Esophagus squamous epithelium (tissue), 5 donors: ENCODE data around the gene NFKB1. TPM values are rescaled to one million over a fixed set of nuclear protein-coding genes. Genes with fewer than 3 reads are reported as not detected.

ENCODE experiments used
- DNase-seq: peaks from one replicate; lab custom pipeline; 2025; lab: John Stamatoyannopoulos, UW
- H3K27ac ChIP-seq, 4 donors: fragments of 200-600 bp; sonication (generic); one replicate each; pipeline ENCODE4 v1.5.1; 2016 to 2019; ENCODE audit warnings: mild to moderate bottlenecking in 1 of 4
- H3K27me3 ChIP-seq, 4 donors: fragments of 200-600 bp; sonication (generic); 1 replicate in 3 of 4; 2 replicates in 1 of 4; pipeline versions ENCODE4 v1.5.1 to v1.6.0; 2017 to 2021; ENCODE audit warnings: antibody characterized with exemption in 1 of 4
- H3K36me3 ChIP-seq, 3 donors: fragments of 200-600 bp; sonication (generic); one replicate each; pipeline ENCODE4 v1.5.1; 2016 to 2019
- H3K4me1 ChIP-seq, 3 donors: fragments of 200-600 bp; sonication (generic); one replicate each; pipeline ENCODE4 v1.5.1; 2017 to 2019
- H3K4me3 ChIP-seq, 4 donors: fragments of 200-600 bp; sonication (generic); 1 replicate in 3 of 4; 2 replicates in 1 of 4; pipeline ENCODE4 v1.5.1; 2016 to 2019; ENCODE audit warnings: mild to moderate bottlenecking in 2 of 4, moderate library complexity in 1 of 4
- H3K9me3 ChIP-seq, 3 donors: fragments of 200-600 bp; sonication (generic); one replicate each; pipeline ENCODE4 v1.5.1; 2016 to 2019
- CTCF ChIP-seq, 6 experiments: fragments of 450-650 bp in 4 of 6; fragments of 200-600 bp in 2 of 6; sonication (generic) in 2 of 6; IDR thresholded peaks; one replicate each; pipeline ENCODE4 v1.5.1; 2016 to 2019; ENCODE audit warnings: antibody characterized with exemption in 6 of 6, mild to moderate bottlenecking in 4 of 6, moderate library complexity in 4 of 6
- POLR2A ChIP-seq, 4 donors: fragments of 450-650 bp; IDR thresholded peaks; one replicate each; pipeline ENCODE4 v1.6.1; 2017; ENCODE audit warnings: antibody characterized with exemption in 4 of 4, mild to moderate bottlenecking in 4 of 4, moderate library complexity in 3 of 4
- WGBS, 2 donors: methylation state at CpG; one replicate each; pipeline ENCODE4 v1.1.5; 2018; 5-methylcytosine and 5-hydroxymethylcytosine counted together
- intact Hi-C: fragments of 100-400 bp; cut with DNase I; formaldehyde crosslinking; loops from one replicate; pipeline ENCODE4 v1.15.0; 2022
- total RNA-seq, 4 donors: library from RNA; depleted of rRNA; stranded (reverse); fragments of >200 nt; gene quantifications; one replicate each; pipeline ENCODE4 v1.1.0, GENCODE V29; 2016
- donor health status: DM: yes; HTN: yes; CAD: no.

NFKB1 gene
- total RNA-seq, 4 donors from 2014 or later = 33.5 to 47.5 (median 41.4) TPM

- Histone ChIP-seq H3K27me3 (no peaks in the 10 kb centered on the region), H3K4me1 (peaks cover 11 to 63% (median 18%) of the 10 kb centered on the region in 3 donors), H3K27ac (peak overlapping the region; percentile 99 to 100 (median 99)), H3K9me3 (no peaks in the 10 kb centered on the region), H3K4me3 (peak overlapping the region; percentile 80 to 97 (median 96)), H3K36me3 (no peaks in the 10 kb centered on the region)
- intact Hi-C loops = loop anchor here (5.0 kb wide), 1 partner anchor 327 kb away; the partner anchor contains the start of gene UBE2D3
- no peak for DNase-seq
- TF ChIP-seq CTCF (IDR thresholded peaks at IDR 0.05) (peak in 2 of 6 experiments; percentile 15 to 29), POLR2A (IDR thresholded peaks at IDR 0.05) (no peak)
- 45 to 51% methylated on average over 3 of the region's 3 CpGs for WGBS, 2 donors
Observed at GRCh38 chr4:102500352-102500695, 835 bp upstream of the NFKB1 start.

GRCh38 chr4:102501447-102501696 is 213 bp downstream of the NFKB1 start:
- no peak for TF ChIP-seq POLR2A (IDR thresholded peaks at IDR 0.05)
- TF ChIP-seq CTCF (IDR thresholded peaks at IDR 0.05) = no peak
- no peaks in the 10 kb centered on the region for H3K27me3 ChIP-seq
- intact Hi-C loops = loop anchor here (5.0 kb wide), 1 partner anchor 326 kb away; the partner anchor contains the start of gene UBE2D3
- peak overlapping the region; percentile 80 to 97 (median 96) for H3K4me3 ChIP-seq
- H3K36me3 ChIP-seq = no peaks in the 10 kb centered on the region
- 0% methylated on average over 9 of the region's 44 CpGs; no CpG with 5 or more reads in 1 of the 2 donors for WGBS, 2 donors
- peaks cover 11 to 66% (median 18%) of the 10 kb centered on the region in 3 donors for H3K4me1 ChIP-seq
- H3K9me3 ChIP-seq = no peaks in the 10 kb centered on the region
- DNase-seq = no peak
- H3K27ac ChIP-seq = peak overlapping the region; percentile 99 to 100 (median 99)

- H3K9me3 ChIP-seq = no peaks in the 10 kb centered on the region
- WGBS, 2 donors = 0 to 5% methylated on average over 1 of the region's 1 CpG
- TF ChIP-seq POLR2A (IDR thresholded peaks at IDR 0.05) (no peak), CTCF (IDR thresholded peaks at IDR 0.05) (no peak)
- intact Hi-C loops = loop anchor here (5.0 kb wide), 1 partner anchor 325 kb away; the partner anchor contains the start of gene UBE2D3
- H3K27ac ChIP-seq = peak overlapping the region; percentile 99 to 100 (median 99)
- no peaks in the 10 kb centered on the region for H3K27me3 ChIP-seq
- peaks cover 11 to 63% (median 18%) of the 10 kb centered on the region in 3 donors for H3K4me1 ChIP-seq
- H3K4me3 ChIP-seq = peak overlapping the region; percentile 80 to 97 (median 96)
- H3K36me3 ChIP-seq = no peaks in the 10 kb centered on the region
- DNase-seq = no peak
Observed at GRCh38 chr4:102502543-102502818, 1.3 kb downstream of the NFKB1 start.

GRCh38 chr4:102503301-102503746 is 2.2 kb downstream of the NFKB1 start:
- no peak for TF ChIP-seq POLR2A (IDR thresholded peaks at IDR 0.05)
- no peak for TF ChIP-seq CTCF (IDR thresholded peaks at IDR 0.05)
- no peaks in the 10 kb centered on the region for H3K27me3 ChIP-seq
- no peaks in the 10 kb centered on the region for H3K9me3 ChIP-seq
- H3K4me3 ChIP-seq = peak overlapping the region; percentile 80 to 97 (median 96)
- H3K27ac ChIP-seq = peak overlapping the region in 3 of 4 donors; percentile 5 to 100 (median 99)
- DNase-seq = no peak
- peaks cover 11 to 67% (median 18%) of the 10 kb centered on the region in 3 donors for H3K4me1 ChIP-seq
- WGBS, 2 donors = 17% methylated on average over 3 of the region's 3 CpGs
- H3K36me3 ChIP-seq = no peaks in the 10 kb centered on the region
- intact Hi-C loops = loop anchor here (5.0 kb wide), 1 partner anchor 324 kb away; the partner anchor contains the start of gene UBE2D3

GRCh38 chr4:102503831-102504786 is 3.0 kb downstream of the NFKB1 start:
- 43 to 51% methylated on average over 5 of the region's 5 CpGs for WGBS, 2 donors
- peak overlapping the region in 3 of 4 donors; percentile 96 to 97 (median 96) for H3K4me3 ChIP-seq
- intact Hi-C loops = loop anchor here (5.0 kb wide), 1 partner anchor 323 kb away; the partner anchor contains the start of gene UBE2D3
- H3K4me1 ChIP-seq = peaks cover 11 to 71% (median 18%) of the 10 kb centered on the region in 3 donors
- no peaks in the 10 kb centered on the region for H3K27me3 ChIP-seq
- no peaks in the 10 kb centered on the region for H3K9me3 ChIP-seq
- peak overlapping the region in 3 of 4 donors; percentile 36 to 100 (median 99) for H3K27ac ChIP-seq
- no peak for TF ChIP-seq CTCF (IDR thresholded peaks at IDR 0.05)
- no peak for TF ChIP-seq POLR2A (IDR thresholded peaks at IDR 0.05)
- DNase-seq = no peak
- H3K36me3 ChIP-seq = no peaks in the 10 kb centered on the region
